ENCODE results near the gene FBXO17. TPM values are rescaled to one million over a fixed set of nuclear protein-coding genes. Genes with fewer than 3 reads are reported as not detected.

The FBXO17 gene
- total and polyA plus RNA-seq, 2 donors (not counting 1 experiment from before 2014, with no cell fraction given): not detected

DNA sequence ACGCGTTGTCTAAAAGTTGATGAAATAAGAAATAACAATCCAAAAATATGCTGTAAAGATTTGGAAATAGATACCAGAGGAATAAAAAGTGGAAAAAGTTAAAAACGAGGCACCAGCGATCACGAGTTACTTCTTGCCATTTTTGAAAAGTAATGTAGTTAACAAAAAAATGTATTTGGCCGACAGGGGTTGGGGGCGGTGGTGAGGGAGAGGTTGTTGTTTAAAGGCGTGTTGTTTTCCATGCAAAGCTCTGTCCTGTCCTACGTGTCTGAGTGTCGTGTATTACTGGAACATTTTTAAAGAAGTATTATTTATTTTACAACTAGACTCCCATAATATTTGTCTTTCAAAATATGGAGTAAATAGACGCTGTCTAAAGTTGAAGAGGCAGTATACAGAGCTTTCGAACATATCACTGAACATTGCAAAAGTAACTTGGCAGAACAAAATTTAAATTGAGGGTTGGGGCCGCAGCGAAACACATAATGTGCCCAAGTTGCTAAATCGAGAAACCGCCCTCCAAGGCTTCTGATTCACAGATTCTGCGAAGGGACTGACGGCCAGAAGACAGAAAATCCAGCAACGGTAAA lies 823 bp downstream of the FBXO17 start:
- Histone ChIP-seq H4K20me1 (ENCODE audit: control insufficient read depth, insufficient read depth, low read length, poor library complexity, severe bottlenecking) (no peaks in the 10 kb centered on the region), H3K9me3 (ENCODE audit: control extremely low read depth in 1 of 3, control insufficient read depth in 2 of 3, insufficient read depth in 1 of 3, low read length in 2 of 3) (peaks cover 0 to 10% (median 0%) of the 10 kb centered on the region in 3 donors), H3K27ac (ENCODE audit: low read length in 2 of 2) (no peak overlapping the region), H3K9ac (ENCODE audit: low read length) (no peak overlapping the region), H2AFZ (ENCODE audit: insufficient read depth, low read depth, low read length, poor library complexity, severe bottlenecking) (no peak overlapping the region), H3K79me2 (ENCODE audit: control insufficient read depth, insufficient read depth, low read length) (no peaks in the 10 kb centered on the region), H3K4me3 (ENCODE audit: control extremely low read depth in 1 of 5, extremely low read depth in 1 of 5, insufficient read depth in 1 of 5, low read depth in 2 of 5, low read length in 4 of 5) (no peak overlapping the region), H3K27me3 (replicated peaks in 1 of 4; ENCODE audit: control extremely low read depth in 1 of 4, control insufficient read depth in 3 of 4, insufficient read depth in 4 of 4, low read length in 3 of 4) (peaks cover 0 to 19% (median 12%) of the 10 kb centered on the region in 4 experiments), H3K4me1 (ENCODE audit: control insufficient read depth in 2 of 2, insufficient read depth in 2 of 2, low read length in 2 of 2) (peaks cover 0 to 3% of the 10 kb centered on the region in 2 donors), H3K4me2 (replicated peaks; ENCODE audit: low read depth, low read length, poor library complexity, severe bottlenecking) (no peak overlapping the region), H3K36me3 (replicated peaks in 1 of 2; ENCODE audit: control extremely low read depth in 1 of 2, control insufficient read depth in 1 of 2, extremely low read depth in 1 of 2, insufficient read depth in 2 of 2, low read length in 1 of 2) (no peaks in the 10 kb centered on the region)
- POLR2A ChIA-PET: no interaction called here
- H3K4me3 Mint-ChIP-seq: peak overlapping the region; percentile 50
- H3K9me3 Mint-ChIP-seq (ENCODE audit: insufficient read depth): no peaks in the 10 kb centered on the region
- intact Hi-C loops (cut with micrococcal nuclease): no loop called here
- DNase-seq (no peak), ATAC-seq (ENCODE audit: low read depth) (no peak)
- CTCF ChIA-PET: interaction anchor here (0.9 kb wide), 1 partner anchor 15 kb away, joined by 5 read pairs; no protein-coding TSS in a partner anchor
- no peak overlapping the region for H3K27ac Mint-ChIP-seq
- peaks cover 36% of the 10 kb centered on the region for H3K27me3 Mint-ChIP-seq
- 83% methylated on average over 12 of the region's 19 CpGs for WGBS (ENCODE audit: insufficient coverage)
- TF ChIP-seq EZH2 (IDR thresholded peaks at IDR 0.05; ENCODE audit: borderline replicate concordance, insufficient read depth, low read depth, low read length, poor library complexity, severe bottlenecking) (no peak), CTCF (IDR thresholded peaks at IDR 0.05) (no peak)
- H3K4me1 Mint-ChIP-seq: peaks cover 12% of the 10 kb centered on the region

DNA sequence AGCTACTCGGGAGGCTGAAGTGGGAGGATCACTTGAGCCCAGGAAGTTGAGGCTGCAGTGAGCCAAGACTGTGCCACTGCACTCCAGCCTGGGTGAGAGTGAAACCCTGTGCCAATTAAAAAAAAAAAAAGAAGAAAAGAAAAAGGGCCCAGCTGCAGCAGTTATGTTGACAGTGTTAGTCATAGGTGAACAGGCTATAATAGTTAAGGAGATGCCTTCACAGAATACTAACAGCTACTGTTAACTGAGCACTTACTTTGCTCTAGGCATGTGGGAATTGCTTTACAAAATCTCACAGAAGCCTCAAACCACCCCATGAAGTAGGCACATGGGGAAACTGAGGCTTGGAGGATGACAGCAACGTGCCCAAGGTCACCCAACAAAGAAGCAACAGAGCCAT lies 3.9 kb downstream of the FBXO17 start:
- ChIA-PET POLR2A (no interaction called here), CTCF (no interaction called here)
- Mint-ChIP-seq H3K27ac (no peak overlapping the region), H3K4me1 (peaks cover 12% of the 10 kb centered on the region), H3K4me3 (no peak overlapping the region), H3K27me3 (peaks cover 23% of the 10 kb centered on the region), H3K9me3 (ENCODE audit: insufficient read depth) (no peaks in the 10 kb centered on the region)
- DNase-seq (no peak), ATAC-seq (ENCODE audit: low read depth) (no peak)
- no CpG with 5 or more reads among the region's 2 CpGs for WGBS (ENCODE audit: insufficient coverage)
- H3K79me2 ChIP-seq (ENCODE audit: control insufficient read depth, insufficient read depth, low read length): no peaks in the 10 kb centered on the region
- intact Hi-C loops (cut with micrococcal nuclease): no loop called here
- H3K4me1 ChIP-seq (ENCODE audit: control insufficient read depth in 2 of 2, insufficient read depth in 2 of 2, low read length in 2 of 2): peaks cover 0 to 3% of the 10 kb centered on the region in 2 donors
- peaks cover 0 to 10% (median 0%) of the 10 kb centered on the region in 3 donors for H3K9me3 ChIP-seq (ENCODE audit: control extremely low read depth in 1 of 3, control insufficient read depth in 2 of 3, insufficient read depth in 1 of 3, low read length in 2 of 3)
- peaks cover 0 to 19% (median 12%) of the 10 kb centered on the region in 4 experiments for H3K27me3 ChIP-seq (replicated peaks in 1 of 4; ENCODE audit: control extremely low read depth in 1 of 4, control insufficient read depth in 3 of 4, insufficient read depth in 4 of 4, low read length in 3 of 4)
- no peaks in the 10 kb centered on the region for H3K36me3 ChIP-seq (replicated peaks in 1 of 2; ENCODE audit: control extremely low read depth in 1 of 2, control insufficient read depth in 1 of 2, extremely low read depth in 1 of 2, insufficient read depth in 2 of 2, low read length in 1 of 2)
- no peak for TF ChIP-seq EZH2 (IDR thresholded peaks at IDR 0.05; ENCODE audit: borderline replicate concordance, insufficient read depth, low read depth, low read length, poor library complexity, severe bottlenecking)
- no peak for TF ChIP-seq CTCF (IDR thresholded peaks at IDR 0.05)
- H2AFZ ChIP-seq (ENCODE audit: insufficient read depth, low read depth, low read length, poor library complexity, severe bottlenecking): no peak overlapping the region
- no peak overlapping the region for H3K4me3 ChIP-seq (ENCODE audit: control extremely low read depth in 1 of 5, extremely low read depth in 1 of 5, insufficient read depth in 1 of 5, low read depth in 2 of 5, low read length in 4 of 5)
- H3K4me2 ChIP-seq (replicated peaks; ENCODE audit: low read depth, low read length, poor library complexity, severe bottlenecking): no peak overlapping the region
- no peaks in the 10 kb centered on the region for H4K20me1 ChIP-seq (ENCODE audit: control insufficient read depth, insufficient read depth, low read length, poor library complexity, severe bottlenecking)
- H3K27ac ChIP-seq (ENCODE audit: low read length in 2 of 2): no peak overlapping the region
- no peak overlapping the region for H3K9ac ChIP-seq (ENCODE audit: low read length)

All from B cell (primary cell).